ENCODE measurements around the gene EPS8L2.

EPS8L2 gene

GRCh38 chr11:763073-763463 is 57.0 kb downstream of the EPS8L2 start:
- no peak for DNase-seq (ENCODE audit: low read depth)

DNA sequence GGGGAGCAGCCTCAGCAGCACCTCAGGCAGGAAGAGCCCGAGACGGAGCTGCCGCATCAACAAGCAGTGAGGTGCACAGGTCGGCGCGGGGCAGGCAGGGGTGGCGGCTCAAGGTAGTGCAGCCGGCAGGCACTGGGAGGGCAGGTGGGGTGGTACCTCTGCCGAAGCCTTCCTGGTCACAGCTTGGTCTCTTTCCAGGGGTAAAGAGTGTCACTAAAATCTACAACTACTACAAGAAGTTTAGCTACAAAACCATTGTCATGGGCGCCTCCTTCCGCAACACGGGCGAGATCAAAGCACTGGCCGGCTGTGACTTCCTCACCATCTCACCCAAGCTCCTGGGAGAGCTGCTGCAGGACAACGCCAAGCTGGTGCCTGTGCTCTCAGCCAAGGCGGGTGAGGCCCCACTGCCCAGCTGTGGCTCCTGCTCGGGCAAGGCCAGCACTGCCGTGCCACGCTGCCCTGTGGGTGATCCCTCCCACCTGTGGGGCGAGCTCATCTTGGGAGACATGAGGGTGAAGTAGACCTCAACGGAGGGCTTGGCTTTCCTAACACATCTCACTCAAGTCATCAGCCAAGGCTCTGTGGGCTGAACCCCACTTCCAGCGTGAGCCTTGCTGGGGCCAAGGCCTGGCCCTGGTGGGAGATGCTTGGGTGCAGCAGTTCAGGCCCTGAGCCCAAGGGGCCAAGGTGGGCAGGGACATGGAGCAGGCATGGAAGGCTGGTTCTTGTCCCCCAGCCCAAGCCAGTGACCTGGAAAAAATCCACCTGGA is 57.7 kb downstream of the EPS8L2 start:
- no peak for DNase-seq (ENCODE audit: low read depth)

GRCh38 chr11:764322-765024 is 58.4 kb downstream of the EPS8L2 start:
- no peak for DNase-seq (ENCODE audit: low read depth)

GRCh38 chr11:765025-765801 is 59.2 kb downstream of the EPS8L2 start:
- peak; percentile 56 for DNase-seq (ENCODE audit: low read depth)

DNA sequence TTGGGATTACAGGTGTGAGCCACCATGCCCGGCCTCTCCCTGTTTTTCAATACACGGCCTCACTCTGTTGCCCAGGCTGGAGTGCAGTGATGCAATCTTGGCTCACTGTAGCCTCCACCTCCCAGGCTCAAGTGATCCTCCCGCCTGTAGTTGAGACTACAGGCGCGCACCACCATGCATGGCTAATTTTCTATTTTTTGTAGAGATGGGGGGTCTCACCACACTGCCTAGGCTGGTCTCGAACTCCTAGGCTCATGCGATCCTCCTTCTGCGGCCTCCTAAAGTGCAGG is 59.7 kb downstream of the EPS8L2 start:
- no peak for DNase-seq (ENCODE audit: low read depth)

DNA sequence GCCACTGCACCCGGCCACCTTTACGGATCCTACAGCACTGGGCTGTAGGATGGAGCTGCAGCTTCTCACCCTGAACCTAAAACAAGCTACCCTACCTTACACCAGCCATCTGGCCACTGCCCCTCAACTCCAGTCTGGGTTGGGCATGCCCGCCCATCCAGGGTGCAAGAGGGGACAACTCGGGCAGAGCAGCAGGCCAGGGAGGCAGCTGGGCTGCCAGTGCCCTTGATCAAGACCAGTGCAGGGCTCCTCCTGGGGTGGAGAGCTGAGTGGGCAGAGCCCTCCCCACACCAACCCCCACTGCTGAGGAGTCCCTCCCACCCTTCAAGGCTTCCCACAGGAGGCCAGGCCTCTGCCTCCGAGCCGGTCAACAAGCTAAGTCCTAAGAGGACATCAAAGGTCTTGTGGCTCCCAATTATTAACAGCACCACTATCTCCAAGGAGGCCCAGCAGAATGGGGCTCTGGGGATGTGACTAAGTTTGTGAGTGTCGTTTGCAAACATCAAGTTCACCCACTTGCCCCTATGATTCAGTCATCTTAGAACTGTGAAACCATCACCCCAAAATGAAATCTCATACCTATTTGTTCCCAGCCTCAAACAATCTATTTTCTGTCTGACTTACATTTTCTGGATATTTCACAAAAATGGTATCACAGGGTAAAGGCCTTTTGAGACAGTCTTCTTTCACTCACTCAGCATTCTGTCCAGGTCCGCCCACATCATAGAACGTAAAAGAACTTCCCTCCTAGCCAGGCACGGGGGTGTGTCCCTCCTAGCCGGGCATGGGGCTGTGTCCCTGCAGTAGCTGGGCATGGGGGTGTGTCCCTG is 60.3 kb downstream of the EPS8L2 start:
- no peak for DNase-seq (ENCODE audit: low read depth)

- DNase-seq (ENCODE audit: low read depth): no peak
Measured at GRCh38 chr11:766936-767210, 60.8 kb downstream of the EPS8L2 start.

DNA sequence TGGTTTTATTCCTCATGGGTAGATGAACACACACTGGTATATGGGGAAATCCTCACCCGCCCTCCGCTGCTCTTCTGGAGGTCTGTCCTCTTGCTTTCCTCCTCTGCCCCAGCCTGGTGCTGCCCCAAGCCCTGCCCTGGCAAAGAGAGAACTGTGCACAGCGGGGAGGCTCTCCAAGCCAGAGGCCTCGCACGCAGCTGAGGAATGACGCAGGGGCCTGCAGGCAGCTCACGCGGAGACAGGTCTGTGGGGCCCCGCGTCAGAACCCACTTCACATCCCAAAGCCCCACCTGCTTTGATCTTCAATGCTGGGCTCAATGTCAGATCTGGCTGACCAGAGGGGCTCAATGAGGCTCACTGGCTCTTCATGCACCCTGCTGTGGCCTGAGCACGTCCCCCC is 61.2 kb downstream of the EPS8L2 start:
- no peak for DNase-seq (ENCODE audit: low read depth)

DNA sequence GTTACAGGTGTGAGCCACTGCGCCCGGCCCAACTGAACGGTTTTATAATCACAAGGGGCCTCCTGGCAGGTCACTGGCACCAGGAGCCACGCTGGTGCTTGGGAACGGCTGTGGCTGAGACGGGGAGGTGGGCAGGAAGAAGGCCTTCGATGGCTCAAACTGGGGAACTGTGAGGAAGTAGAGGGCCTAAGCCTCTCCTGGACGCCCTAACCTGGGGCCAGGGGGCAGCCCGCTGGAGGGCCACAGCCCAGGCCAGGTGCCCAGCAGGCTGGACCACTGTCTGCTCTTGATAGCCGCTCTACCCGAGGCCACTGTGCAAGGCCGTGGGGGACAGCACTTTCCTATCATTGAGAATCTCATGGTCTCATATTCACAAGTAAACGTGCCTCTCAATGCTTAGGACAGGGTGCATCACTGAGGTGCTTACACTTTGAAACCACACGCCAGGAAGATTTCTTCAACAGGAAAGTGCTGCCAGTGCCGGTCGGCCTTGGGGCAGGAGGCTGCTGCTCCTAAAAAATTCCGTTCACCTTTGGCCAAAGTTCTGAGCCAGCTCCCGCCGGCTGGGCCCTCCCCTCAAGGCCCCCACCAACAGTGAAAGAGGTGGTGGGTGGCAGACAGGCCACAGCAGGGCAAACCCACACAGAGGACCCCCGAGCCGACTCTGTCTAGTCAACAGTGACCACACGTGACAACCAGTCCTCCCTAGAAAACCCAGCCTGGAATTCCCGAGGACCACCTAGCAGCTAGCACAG is 64.0 kb downstream of the EPS8L2 start:
- no peak for DNase-seq (ENCODE audit: low read depth)

- no peak for DNase-seq (ENCODE audit: low read depth)
Measured at GRCh38 chr11:770642-771616, 64.9 kb downstream of the EPS8L2 start.

DNA sequence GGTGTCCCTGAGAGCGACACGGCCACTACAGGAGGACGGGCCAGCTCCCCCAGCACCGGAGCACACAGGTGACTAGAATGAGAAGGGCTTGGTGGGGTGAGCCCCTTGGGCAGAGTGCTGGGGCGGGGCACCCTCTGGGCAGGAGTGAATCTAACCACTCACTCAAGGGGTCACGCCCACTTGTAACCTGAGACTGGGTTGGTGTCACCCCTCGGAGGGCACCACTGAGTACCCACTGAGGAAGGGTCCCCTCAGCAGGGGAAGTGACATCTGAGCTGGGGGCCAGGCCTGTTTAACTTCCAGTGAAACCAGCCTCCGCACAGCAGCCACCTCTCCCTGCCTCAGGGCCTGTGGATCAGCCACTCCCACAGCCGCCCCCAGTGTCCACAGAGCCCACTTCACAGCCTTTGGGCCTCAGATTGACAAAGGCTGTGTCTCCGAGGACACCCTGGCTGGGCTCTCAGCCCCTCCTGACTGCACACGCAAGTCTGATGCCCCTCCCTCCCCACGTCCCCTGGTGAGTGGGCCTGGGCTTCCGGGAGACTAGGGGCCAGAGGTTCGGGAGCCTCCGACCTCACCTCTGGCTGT is 65.7 kb downstream of the EPS8L2 start:
- no peak for DNase-seq (ENCODE audit: low read depth)

DNA sequence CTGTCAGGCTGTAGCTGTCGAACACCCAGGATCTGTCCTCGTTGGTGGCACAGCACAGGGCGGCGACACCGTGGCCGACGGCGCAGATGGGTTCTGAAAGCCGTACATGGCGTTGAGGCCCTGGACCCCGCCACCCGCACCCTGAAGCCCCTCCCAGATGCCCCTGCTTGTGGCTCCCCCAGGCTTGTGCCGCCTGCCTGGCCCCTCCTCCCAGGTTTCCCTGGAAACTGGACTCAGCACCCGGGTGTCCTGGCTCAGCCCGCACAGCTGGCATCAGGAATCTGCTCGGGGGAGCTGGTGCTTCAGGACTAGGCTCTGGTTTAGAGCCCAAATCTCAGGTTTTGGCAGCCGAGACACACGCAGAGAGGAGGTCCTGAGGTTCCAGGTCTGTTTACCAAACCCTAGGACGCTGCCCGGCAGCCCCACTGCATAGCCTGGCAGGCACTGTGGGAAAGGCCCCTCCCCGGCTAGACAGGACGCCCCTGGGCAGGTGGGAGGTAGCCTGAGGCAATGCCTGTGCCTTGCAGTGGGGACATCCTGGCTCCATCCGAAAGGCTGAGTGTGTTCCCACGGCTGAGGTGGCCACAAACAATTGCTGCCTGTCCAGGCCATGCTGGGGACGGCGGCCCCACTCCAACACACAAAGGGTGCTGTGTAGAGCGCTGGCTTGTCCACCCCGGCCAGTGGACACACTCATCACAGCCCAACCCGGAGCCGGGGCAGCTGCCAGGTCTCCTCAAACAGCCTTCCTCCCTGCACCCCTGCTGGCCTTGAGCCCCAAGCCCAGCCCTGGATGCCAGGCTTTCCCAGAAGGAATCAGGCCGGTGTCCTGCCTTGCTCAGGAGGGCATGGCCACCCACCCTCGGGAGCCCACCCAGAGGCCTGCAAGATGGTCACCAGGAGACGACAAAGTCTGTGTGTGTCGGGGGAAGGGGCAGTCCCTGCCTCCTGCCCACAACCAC is 66.7 kb downstream of the EPS8L2 start:
- no peak for DNase-seq (ENCODE audit: low read depth)

DNA sequence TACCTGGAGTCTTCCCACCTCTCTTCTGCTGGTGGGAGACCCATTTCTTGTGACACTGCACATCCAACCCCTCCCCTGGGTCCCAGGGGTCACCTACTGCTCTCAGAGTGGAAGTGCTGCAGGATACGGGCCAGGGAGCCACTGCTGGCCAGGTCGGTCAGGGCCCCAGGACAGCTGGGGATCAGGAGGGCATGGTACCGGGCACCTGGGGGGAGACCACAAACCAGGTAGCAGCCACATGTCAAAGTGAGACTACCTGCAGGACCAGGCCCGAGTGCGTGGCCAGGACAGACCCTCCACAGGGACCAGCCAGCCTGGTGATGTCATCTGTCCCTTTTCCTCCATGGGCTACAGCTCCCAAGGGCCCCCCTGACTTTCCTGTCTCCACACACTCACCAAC is 67.4 kb downstream of the EPS8L2 start:
- DNase-seq (ENCODE audit: low read depth): no peak

- no peak for DNase-seq (ENCODE audit: low read depth)
Measured at GRCh38 chr11:773830-774229, 67.8 kb downstream of the EPS8L2 start.

- no peak for DNase-seq (ENCODE audit: low read depth)
Measured at GRCh38 chr11:774873-775592, 69.0 kb downstream of the EPS8L2 start.

- DNase-seq (ENCODE audit: low read depth): no peak
Measured at GRCh38 chr11:776263-776560, 70.2 kb downstream of the EPS8L2 start.

DNA sequence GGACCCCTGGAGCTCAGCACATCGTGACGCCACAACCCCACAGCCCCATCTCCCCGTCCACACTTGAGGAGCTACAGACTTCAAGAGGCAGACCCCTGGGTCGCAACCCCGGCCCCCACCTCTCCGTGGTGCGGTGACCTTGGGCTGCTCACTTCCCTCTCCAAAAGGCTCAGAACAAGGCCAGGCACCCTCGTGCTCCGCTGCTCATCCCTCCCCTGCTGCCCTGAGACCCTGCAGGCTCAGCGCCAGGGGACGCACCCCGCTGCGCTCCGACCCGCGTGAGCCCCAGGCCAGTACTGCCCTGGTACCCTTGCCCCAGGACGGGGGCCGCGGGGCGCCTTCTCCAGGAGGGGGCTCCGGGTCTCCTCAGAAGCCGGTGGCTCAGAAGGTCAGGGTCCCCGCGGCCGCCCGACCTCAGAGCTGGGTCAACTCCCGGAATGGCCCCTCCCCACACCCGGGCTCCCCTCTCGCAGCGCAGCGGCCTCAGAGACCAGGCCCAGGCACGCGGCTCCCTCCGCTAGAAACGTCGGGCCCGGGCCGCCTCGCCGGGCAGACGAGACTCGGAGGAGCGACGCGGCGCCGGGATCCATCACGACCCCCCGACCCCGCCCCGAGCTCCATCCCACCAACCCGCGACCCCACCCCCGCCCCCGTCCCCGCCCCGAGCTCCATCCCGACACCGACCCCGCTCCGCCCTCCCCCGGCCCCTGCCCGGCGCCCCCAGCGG is 70.7 kb downstream of the EPS8L2 start:
- DNase-seq (ENCODE audit: low read depth): no peak

Data from activated T-cell treated with anti-CD3 and anti-CD28 coated beads for 48 hours (primary cell).